ENCODE measurements around the gene EDEM3. TPM values are rescaled to one million over a fixed set of nuclear protein-coding genes. Genes with fewer than 3 reads are reported as not detected.

Gene EDEM3
- total RNA-seq, 1 donor from 2014 or later: 45.5 TPM

- DNase-seq: peak; percentile 71
- TF ChIP-seq CTCF (IDR thresholded peaks at IDR 0.05): no peak
- Histone ChIP-seq H3K27ac (peak overlapping the region; percentile 94), H3K27me3 (ENCODE audit: low read depth) (no peaks in the 10 kb centered on the region), H3K4me3 (peak overlapping the region; percentile 99), H3K4me1 (peaks cover 38% of the 10 kb centered on the region), H3K36me3 (no peaks in the 10 kb centered on the region), H3K9me3 (no peaks in the 10 kb centered on the region)
- intact Hi-C loops (cut with DNase I): no loop called here
- peak; percentile 38 to 49 for ATAC-seq
Measured at GRCh38 chr1:184753608-184754475, 816 bp downstream of the EDEM3 start.

- no peak for TF ChIP-seq CTCF (IDR thresholded peaks at IDR 0.05)
- Histone ChIP-seq H3K27me3 (ENCODE audit: low read depth) (no peaks in the 10 kb centered on the region), H3K4me1 (peaks cover 40% of the 10 kb centered on the region), H3K36me3 (no peaks in the 10 kb centered on the region), H3K27ac (no peak overlapping the region), H3K4me3 (peak overlapping the region; percentile 99), H3K9me3 (no peaks in the 10 kb centered on the region)
- intact Hi-C loops (cut with DNase I): no loop called here
- no peak for ATAC-seq
- no peak for DNase-seq
Measured at GRCh38 chr1:184753117-184753516, 1.5 kb downstream of the EDEM3 start.

GRCh38 chr1:184752656-184753055, 2.0 kb downstream of the EDEM3 start:
- DNase-seq: no peak
- no peak for TF ChIP-seq CTCF (IDR thresholded peaks at IDR 0.05)
- no peaks in the 10 kb centered on the region for H3K36me3 ChIP-seq
- peak overlapping the region; percentile 99 for H3K4me3 ChIP-seq
- no peak overlapping the region for H3K27ac ChIP-seq
- H3K27me3 ChIP-seq (ENCODE audit: low read depth): no peaks in the 10 kb centered on the region
- H3K9me3 ChIP-seq: no peaks in the 10 kb centered on the region
- no peak for ATAC-seq
- intact Hi-C loops (cut with DNase I): no loop called here
- peaks cover 40% of the 10 kb centered on the region for H3K4me1 ChIP-seq

GRCh38 chr1:184748740-184749139, 5.9 kb downstream of the EDEM3 start:
- H3K9me3 ChIP-seq: no peaks in the 10 kb centered on the region
- TF ChIP-seq CTCF (IDR thresholded peaks at IDR 0.05): no peak
- no peak for DNase-seq
- no peaks in the 10 kb centered on the region for H3K36me3 ChIP-seq
- intact Hi-C loops (cut with DNase I): no loop called here
- H3K27ac ChIP-seq: no peak overlapping the region
- H3K4me3 ChIP-seq: no peak overlapping the region
- ATAC-seq: no peak
- peaks cover 49% of the 10 kb centered on the region for H3K4me1 ChIP-seq
- no peaks in the 10 kb centered on the region for H3K27me3 ChIP-seq (ENCODE audit: low read depth)

GRCh38 chr1:184747089-184747955, 7.3 kb downstream of the EDEM3 start:
- TF ChIP-seq CTCF (IDR thresholded peaks at IDR 0.05): no peak
- no peaks in the 10 kb centered on the region for H3K36me3 ChIP-seq
- no peaks in the 10 kb centered on the region for H3K9me3 ChIP-seq
- H3K27me3 ChIP-seq (ENCODE audit: low read depth): no peaks in the 10 kb centered on the region
- ATAC-seq: no peak
- no peak overlapping the region for H3K4me3 ChIP-seq
- intact Hi-C loops (cut with DNase I): no loop called here
- DNase-seq: no peak
- peaks cover 35% of the 10 kb centered on the region for H3K4me1 ChIP-seq
- H3K27ac ChIP-seq: no peak overlapping the region

All from lower lobe of right lung (tissue), 2 donors.